Right hindlimb (tissue), 1 donor: ENCODE results near the gene SH3PXD2B.
"Not testable (repeated sequence)": the region's sequence is repeated elsewhere in the genome, so short reads cannot be mapped to it uniquely, and the experiment has no call there.

Source experiments
- DNase-seq: peaks from one replicate; pipeline ENCODE4 v3.0.0-alpha.2; 2018

The SH3PXD2B gene

GRCh38 chr5:172398645-172399044, 55.7 kb downstream of the SH3PXD2B start:
- not testable (repeated sequence) for DNase-seq

- not testable (repeated sequence) for DNase-seq
Measured at GRCh38 chr5:172396994-172397393, 57.3 kb downstream of the SH3PXD2B start.

GRCh38 chr5:172396220-172396619, 58.1 kb downstream of the SH3PXD2B start:
- DNase-seq, result no peak

GRCh38 chr5:172395483-172395882, 58.8 kb downstream of the SH3PXD2B start:
- DNase-seq, result no peak

- no peak for DNase-seq
Measured at GRCh38 chr5:172389578-172390112, 64.7 kb downstream of the SH3PXD2B start.

GRCh38 chr5:172388246-172388733, 66.0 kb downstream of the SH3PXD2B start:
- DNase-seq, result no peak

- DNase-seq, result peak; percentile 54
Measured at GRCh38 chr5:172385707-172386106, 68.6 kb downstream of the SH3PXD2B start.

- DNase-seq, result peak; percentile 43
Measured at GRCh38 chr5:172385010-172385563, 69.2 kb downstream of the SH3PXD2B start.

- DNase-seq, result no peak
Measured at GRCh38 chr5:172383191-172383802, 71.0 kb downstream of the SH3PXD2B start.

GRCh38 chr5:172380987-172381643, 73.2 kb downstream of the SH3PXD2B start:
- DNase-seq, result peak; percentile 90

- peak; percentile 29 for DNase-seq
Measured at GRCh38 chr5:172380301-172380986, 73.9 kb downstream of the SH3PXD2B start.

GRCh38 chr5:172379481-172379880, 74.8 kb downstream of the SH3PXD2B start:
- no peak for DNase-seq

- no peak for DNase-seq
Measured at GRCh38 chr5:172377856-172378255, 76.5 kb downstream of the SH3PXD2B start.

GRCh38 chr5:172377438-172377837, 76.9 kb downstream of the SH3PXD2B start:
- DNase-seq, result no peak

- DNase-seq, result no peak
Measured at GRCh38 chr5:172374783-172375182, 79.5 kb downstream of the SH3PXD2B start.

GRCh38 chr5:172373680-172374079, 80.6 kb downstream of the SH3PXD2B start:
- DNase-seq, result no peak

GRCh38 chr5:172371684-172372083, 82.6 kb downstream of the SH3PXD2B start:
- DNase-seq, result peak; percentile 62

GRCh38 chr5:172370648-172371545, 83.4 kb downstream of the SH3PXD2B start:
- no peak for DNase-seq

- DNase-seq, result no peak
Measured at GRCh38 chr5:172370237-172370640, 84.1 kb downstream of the SH3PXD2B start.

GRCh38 chr5:172368699-172369098, 85.6 kb downstream of the SH3PXD2B start:
- not testable (repeated sequence) for DNase-seq

- no peak for DNase-seq
Measured at GRCh38 chr5:172365948-172366608, 88.2 kb downstream of the SH3PXD2B start.

GRCh38 chr5:172364773-172365172, 89.6 kb downstream of the SH3PXD2B start:
- no peak for DNase-seq
